ENCODE results near the gene FFAR1.

The FFAR1 gene

DNA sequence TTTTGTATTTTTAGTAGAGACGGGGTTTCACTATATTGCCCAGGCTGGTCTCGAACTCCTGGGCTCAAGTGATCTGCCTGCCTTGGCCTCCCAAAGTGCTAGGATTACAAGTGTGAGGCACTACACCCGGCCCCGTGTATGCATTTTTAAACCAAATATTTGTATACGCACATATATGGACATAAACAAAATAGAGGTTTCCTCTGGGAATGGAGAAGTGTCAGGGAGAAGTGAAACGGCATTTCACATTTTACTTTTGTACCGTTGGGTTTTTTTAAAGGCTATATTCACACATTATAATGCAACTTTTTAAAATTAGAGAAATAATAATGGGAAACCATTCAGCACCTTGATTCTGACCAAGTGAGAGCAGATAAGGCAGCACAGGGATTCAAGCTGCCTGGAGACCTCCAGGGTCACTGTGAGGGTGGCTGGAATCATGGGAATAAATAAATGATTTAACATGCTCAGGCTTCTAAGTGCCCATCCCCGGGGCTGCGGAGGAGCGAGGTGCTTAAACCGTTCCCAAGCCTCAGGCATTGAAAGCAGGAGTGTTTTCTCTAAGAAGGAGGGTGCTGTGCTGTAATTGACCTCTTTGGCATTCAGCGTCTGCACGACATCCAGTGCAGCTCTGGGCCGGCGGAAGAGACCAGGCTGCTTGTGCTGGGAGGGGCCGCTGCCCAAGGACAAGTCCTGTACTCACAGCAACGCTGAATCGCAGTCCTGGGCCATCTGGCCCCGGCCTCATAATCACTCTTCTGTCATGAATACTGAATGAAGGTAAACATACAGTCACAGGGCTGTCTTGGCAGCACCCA, 47.9 kb downstream of the FFAR1 start:
- DNase-seq = no peak

DNA sequence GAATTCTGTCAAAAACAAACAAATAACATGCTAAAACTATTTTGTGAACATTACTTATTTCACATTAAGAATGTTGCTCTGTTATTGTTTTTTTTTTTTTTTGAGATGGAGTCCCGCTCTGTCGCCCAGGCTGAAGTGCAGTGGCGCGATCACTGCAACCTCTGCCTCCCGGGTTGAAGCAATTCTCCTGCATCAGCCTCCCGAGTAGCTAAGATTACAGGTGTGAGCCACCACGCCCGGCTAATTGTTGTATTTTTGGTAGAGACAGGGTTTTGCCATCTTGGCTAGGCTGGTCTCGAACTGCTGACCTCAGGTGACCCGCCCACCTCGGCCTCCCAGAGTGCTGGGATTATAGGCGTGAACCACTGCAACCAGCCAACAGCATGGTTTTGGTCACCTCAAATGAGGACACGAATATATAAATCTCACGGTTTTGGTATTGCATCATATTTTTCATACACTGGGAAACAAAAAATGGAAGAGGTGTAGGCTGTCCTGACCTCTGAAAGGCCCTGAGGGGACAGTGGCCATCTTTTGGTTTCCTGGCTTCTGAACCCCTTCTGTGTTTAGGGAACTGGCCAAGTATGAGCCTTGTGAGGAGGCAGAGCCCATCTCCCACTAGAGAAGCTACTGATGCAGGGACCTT, 48.7 kb downstream of the FFAR1 start:
- no peak for DNase-seq

- no peak for DNase-seq
Measured at GRCh38 chr19:35397064-35397463, 49.4 kb downstream of the FFAR1 start.

All from hippocampal formation (tissue), 2 donors.